HUES48 (cell line): Measurements from ENCODE around the gene FGF22.

Experiments
- H3K27ac ChIP-seq: one replicate; pipeline ENCODE4 v1.7.0; 2013; ENCODE audit warnings: low read depth, low read length, inconsistent platforms
- H3K27me3 ChIP-seq: 2 replicates; pipeline ENCODE4 v1.6.1; 2013; ENCODE audit warnings: mild to moderate bottlenecking, low read length; ENCODE audit not compliant: control insufficient read depth, insufficient read depth
- H3K36me3 ChIP-seq: 2 replicates; pipeline ENCODE4 v1.6.1; 2013; ENCODE audit warnings: low read length; ENCODE audit not compliant: control insufficient read depth, insufficient read depth
- H3K4me1 ChIP-seq: 2 replicates; pipeline ENCODE4 v1.6.1; 2013; ENCODE audit warnings: mild to moderate bottlenecking, low read length; ENCODE audit not compliant: control insufficient read depth, insufficient read depth
- H3K4me3 ChIP-seq: 2 replicates; pipeline ENCODE4 v1.5.1; 2013; ENCODE audit warnings: mild to moderate bottlenecking, low read depth, low read length
- H3K9ac ChIP-seq: 2 replicates; pipeline ENCODE4 v1.6.1; 2013; ENCODE audit warnings: mild to moderate bottlenecking, low read depth, low read length, moderate library complexity
- H3K9me3 ChIP-seq: 2 replicates; pipeline ENCODE4 v1.6.1; 2013; ENCODE audit warnings: low read length; ENCODE audit not compliant: control insufficient read depth, insufficient read depth

Gene FGF22

DNA sequence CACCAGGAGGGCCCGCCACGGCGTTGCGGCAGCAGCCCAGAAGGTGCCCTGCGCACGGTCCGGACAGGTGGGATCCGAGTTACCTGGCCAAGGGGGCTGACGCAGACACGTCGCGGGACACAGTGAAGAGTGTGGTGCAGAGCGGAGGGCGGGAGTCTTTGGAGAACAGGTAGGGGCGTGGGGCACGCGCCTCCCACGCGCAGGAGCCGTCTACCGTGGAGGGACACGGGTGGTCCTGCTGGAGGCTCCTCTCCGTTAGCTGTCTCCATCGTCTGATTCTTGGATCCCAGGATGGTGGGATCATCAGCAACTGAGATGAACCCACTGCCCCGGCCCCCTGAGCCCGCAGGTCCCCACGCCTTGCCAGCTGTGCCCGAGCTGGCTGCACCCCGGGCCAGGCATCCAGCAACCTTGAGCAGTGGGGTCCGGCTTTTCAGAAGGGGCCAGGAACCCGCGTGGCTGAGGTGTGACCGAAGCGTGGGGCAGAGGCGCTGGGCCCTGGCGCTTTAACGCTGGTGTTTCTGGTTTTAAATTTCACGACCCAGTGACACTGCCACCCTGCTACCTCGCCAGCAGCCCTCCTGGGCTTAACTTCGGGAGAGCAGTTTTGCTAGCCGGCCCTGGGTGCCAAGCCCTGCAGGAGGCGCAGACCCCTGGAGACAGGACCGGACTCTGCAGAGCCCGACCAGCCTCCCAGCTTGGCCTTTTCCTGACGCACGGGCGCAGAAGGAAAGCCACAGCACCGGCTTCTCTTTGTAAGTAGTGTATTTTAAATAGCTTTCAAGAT lies 7.3 kb downstream of the FGF22 start:
- Histone ChIP-seq H3K4me1 (no peaks in the 10 kb centered on the region), H3K27me3 (no peaks in the 10 kb centered on the region), H3K27ac (no peak overlapping the region), H3K9ac (no peak overlapping the region), H3K9me3 (no peaks in the 10 kb centered on the region), H3K36me3 (peaks cover 63% of the 10 kb centered on the region), H3K4me3 (no peak overlapping the region)

DNA sequence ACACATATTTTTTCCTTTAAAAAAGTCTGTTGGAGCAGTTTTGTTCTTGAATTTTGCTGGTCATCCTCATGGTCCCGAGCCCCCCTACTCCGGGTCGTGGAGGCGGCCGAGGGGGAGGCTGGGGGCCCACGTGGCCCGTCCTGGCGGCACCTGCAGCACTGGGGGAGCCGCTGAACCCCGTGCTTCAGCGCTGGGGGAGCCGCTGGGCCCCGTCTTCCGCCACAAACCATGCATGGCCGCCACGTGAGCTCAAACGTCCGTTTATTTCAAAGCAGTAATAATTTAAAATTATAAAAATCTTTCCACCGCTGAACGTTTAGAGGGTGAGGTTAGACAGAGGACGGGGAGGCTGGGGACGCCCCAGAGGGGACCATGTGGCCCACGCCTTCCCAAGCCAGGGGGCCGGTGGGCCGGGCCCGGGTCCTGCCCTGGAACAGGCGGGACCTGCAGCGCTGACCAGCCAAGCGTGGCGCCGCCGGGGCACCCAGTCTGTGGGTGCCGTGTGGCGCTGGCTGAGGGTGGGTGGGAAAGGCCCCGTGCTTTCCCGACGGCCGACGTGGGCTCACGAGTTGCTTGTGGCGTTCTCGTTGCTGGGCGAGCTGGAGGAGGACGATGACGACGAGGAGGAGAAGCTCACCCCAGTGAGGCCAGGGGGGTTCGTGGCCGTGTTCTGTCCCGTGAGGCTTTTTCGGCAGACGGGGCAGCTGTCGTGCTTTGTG lies 8.0 kb downstream of the FGF22 start:
- Histone ChIP-seq H3K9ac (no peak overlapping the region), H3K27me3 (no peaks in the 10 kb centered on the region), H3K4me1 (no peaks in the 10 kb centered on the region), H3K9me3 (no peaks in the 10 kb centered on the region), H3K36me3 (peaks cover 69% of the 10 kb centered on the region), H3K4me3 (no peak overlapping the region), H3K27ac (no peak overlapping the region)

DNA sequence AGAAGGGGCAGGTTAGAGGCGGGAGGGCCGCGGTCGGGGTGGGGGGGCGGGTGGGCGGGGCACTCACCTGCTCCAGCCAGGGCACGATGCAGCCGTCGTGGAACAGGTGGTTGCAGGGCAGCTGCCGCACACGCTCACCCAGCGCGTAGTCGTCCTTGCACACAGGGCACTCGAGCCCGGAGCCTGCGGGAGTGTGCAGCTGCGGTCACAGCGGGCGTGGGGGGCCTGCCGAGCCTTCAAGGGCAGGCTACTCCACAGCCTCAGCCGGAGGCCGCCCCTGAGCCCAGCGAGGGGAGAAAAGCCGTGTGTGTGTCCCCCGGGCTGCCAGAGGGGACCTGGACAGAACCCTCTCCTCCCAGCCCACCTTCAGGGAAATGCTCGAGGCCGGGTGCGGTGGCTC lies 8.6 kb downstream of the FGF22 start:
- Histone ChIP-seq H3K9me3 (no peaks in the 10 kb centered on the region), H3K27ac (no peak overlapping the region), H3K9ac (no peak overlapping the region), H3K4me3 (no peak overlapping the region), H3K27me3 (no peaks in the 10 kb centered on the region), H3K4me1 (no peaks in the 10 kb centered on the region), H3K36me3 (peaks cover 69% of the 10 kb centered on the region)

DNA sequence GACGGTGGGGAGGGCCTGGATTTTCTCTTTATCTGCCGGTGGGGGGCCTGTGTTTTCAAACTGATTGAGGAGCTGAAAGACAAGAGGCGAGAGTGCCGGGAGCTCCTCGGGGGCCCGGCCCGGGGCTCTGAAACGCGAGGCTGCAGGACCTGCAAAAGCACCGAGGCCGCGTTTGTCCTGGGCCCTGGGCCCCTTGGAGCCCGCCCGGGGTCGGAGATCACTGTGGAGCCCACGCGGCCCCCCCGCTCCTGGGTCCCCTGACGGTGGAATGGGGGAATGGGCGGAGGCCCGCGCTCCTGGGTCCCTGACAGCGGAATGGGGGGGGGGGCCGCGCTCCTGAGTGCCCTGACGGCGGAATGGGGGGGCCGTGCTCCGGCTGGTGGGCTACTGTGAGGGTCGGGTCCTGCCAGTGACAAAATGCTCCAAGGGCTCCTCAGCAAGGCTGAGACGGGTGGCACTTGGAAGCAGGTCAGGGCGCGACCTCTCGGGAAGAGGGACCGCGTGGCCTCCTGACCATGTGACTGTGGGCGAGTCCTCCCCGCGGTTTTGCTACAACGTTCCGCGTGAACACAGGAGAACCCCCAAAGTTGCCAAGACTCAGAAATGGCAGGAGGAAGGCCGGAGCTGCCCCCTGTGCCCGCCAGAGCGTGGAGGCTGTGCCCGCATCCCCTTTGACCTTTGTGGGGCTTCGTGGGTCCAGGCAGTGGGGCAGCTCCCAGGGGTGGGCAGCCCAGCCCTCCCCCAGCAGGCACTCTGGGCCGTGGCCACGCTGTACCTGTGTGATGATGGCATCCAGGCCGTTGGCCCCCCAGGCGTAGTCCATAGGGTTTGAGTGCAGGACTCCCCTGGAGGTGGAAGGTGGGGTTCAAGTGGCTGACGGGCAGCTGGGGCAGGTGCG lies 9.5 kb downstream of the FGF22 start:
- Histone ChIP-seq H3K9me3 (no peaks in the 10 kb centered on the region), H3K4me3 (no peak overlapping the region), H3K27me3 (no peaks in the 10 kb centered on the region), H3K4me1 (no peaks in the 10 kb centered on the region), H3K36me3 (peaks cover 78% of the 10 kb centered on the region), H3K27ac (no peak overlapping the region), H3K9ac (no peak overlapping the region)

DNA sequence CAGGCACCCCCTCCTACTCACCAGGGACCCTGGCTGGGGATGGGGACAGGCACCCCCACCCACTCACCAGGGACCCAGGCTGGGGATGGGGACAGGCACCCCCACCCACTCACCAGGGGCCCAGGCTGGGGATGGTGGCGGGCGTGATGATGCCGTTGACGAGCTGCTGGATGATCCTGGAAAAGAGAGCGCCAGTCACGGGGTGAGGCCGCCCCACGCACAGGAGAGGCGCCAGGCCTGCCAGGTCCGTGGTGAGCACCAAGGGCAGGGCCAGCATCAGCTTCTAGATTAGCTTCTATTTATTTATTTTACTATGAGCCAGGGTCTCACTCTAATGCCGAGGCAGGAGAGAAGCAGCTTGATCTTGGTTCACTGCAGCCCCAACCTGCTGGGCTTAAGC lies 10.4 kb downstream of the FGF22 start:
- Histone ChIP-seq H3K36me3 (peaks cover 73% of the 10 kb centered on the region), H3K27me3 (no peaks in the 10 kb centered on the region)

DNA sequence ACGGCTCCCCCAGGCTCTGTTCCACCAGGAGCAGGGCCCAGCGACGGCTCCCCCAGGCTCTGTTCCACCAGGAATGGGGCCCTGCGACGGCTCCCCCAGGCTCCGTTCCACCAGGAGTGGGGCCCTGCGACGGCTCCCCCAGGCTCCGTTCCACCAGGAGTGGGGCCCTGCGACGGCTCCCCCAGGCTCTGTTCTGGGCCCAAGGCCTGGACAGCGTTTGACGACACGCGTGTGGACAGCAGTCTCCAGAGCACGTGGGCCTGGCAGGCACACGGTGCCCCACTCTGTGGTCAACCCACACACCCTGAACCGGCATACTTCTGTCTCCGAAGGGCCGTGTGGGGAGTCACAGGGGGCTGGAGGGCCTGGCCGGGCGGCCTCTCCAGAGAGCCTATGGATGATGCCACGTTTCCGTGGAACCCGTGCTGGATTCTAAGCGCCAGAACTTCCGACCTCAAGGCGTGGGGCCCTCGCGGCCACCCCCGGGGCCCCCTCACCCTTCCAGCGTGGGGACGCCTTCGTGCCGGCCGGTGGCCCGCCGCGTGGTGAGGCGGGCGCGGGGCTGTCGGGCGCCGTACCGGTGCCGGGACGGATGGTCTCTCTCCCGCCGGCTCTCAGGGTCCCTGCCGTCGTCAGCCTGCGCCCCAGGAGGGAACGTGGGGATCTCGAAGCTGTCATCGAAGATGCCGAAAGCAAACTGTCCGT lies 11.6 kb downstream of the FGF22 start:
- no peaks in the 10 kb centered on the region for H3K4me1 ChIP-seq
- no peaks in the 10 kb centered on the region for H3K9me3 ChIP-seq
- H3K36me3 ChIP-seq: peaks cover 67% of the 10 kb centered on the region
- H3K27me3 ChIP-seq: no peaks in the 10 kb centered on the region
- H3K9ac ChIP-seq: no peak overlapping the region
- H3K4me3 ChIP-seq: no peak overlapping the region
- H3K27ac ChIP-seq: no peak overlapping the region

More for the DNA sequence above, 10.4 kb downstream of the FGF22 start:
- H3K4me1 ChIP-seq: no peaks in the 10 kb centered on the region
- no peak overlapping the region for H3K4me3 ChIP-seq
- H3K9me3 ChIP-seq: no peaks in the 10 kb centered on the region
- no peak overlapping the region for H3K27ac ChIP-seq
- H3K9ac ChIP-seq: no peak overlapping the region

DNA sequence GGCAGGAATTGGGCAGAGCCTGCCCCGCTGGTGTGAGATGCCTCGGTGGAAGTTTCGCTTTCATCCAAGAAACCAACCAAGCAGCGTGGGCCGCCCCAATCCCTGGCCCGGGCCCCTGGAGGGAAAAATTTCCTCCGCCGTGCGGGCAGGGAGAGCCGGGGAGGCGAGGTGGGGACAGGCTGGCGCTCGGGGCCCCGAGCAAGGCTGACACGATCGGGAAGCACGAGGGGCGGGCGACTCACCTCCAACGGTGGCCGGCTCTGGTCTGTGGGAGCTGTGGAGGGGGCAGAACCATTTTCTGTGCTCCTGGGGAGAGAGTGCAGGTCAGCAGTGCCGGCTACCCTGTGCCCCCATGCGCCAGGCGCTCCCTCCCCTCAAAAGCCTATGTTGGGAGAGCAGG lies 12.3 kb downstream of the FGF22 start:
- H3K36me3 ChIP-seq: peaks cover 60% of the 10 kb centered on the region
- H3K27ac ChIP-seq: no peak overlapping the region
- no peaks in the 10 kb centered on the region for H3K9me3 ChIP-seq
- no peaks in the 10 kb centered on the region for H3K27me3 ChIP-seq
- H3K4me3 ChIP-seq: no peak overlapping the region
- H3K4me1 ChIP-seq: no peaks in the 10 kb centered on the region
- no peak overlapping the region for H3K9ac ChIP-seq

DNA sequence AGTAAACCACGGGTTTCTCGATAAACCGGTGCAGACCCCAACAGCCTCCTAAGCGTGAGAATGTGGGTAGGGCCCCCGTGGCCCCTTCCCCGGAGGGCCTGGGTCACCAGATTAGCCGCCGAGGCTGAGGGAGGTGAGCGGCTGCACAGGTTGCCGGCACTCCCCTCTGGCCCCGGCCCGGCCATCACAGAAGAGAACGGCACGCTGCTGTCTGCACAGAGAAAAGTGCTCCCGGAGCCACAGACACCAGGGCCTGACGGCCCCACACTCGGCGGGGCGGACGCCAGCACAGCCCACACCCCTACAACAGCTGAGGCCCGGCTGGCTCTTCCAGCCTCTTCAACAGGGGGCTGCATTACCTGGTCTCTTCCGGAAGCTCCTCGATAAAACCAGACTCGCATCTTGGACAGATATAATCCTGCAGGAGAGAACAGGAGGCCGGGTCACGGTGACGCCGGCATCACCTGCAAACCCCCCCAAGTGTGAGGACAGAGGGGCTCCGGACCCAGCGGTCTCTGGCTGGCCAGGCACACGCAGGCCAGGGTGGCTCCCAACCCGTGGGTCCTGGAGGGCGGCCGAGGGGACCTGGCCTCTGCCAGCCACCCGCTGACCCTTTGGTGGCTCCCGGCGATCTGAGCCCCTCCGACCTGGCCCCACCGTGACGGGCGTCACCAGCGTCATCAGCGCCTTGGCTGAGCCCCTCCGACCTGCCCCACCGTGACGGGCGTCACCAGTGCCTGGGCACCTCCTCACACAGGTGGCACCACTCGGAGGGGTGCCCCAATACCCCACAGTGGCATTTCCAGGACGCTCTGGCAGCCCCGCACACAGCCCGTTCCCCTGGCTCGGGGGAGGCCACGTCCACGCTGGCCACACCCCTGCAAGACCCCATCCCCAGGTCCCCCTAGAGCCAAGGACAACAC lies 13.0 kb downstream of the FGF22 start:
- Histone ChIP-seq H3K4me1 (no peaks in the 10 kb centered on the region), H3K9me3 (no peaks in the 10 kb centered on the region), H3K4me3 (no peak overlapping the region), H3K27ac (no peak overlapping the region), H3K9ac (no peak overlapping the region), H3K36me3 (peaks cover 56% of the 10 kb centered on the region), H3K27me3 (no peaks in the 10 kb centered on the region)

DNA sequence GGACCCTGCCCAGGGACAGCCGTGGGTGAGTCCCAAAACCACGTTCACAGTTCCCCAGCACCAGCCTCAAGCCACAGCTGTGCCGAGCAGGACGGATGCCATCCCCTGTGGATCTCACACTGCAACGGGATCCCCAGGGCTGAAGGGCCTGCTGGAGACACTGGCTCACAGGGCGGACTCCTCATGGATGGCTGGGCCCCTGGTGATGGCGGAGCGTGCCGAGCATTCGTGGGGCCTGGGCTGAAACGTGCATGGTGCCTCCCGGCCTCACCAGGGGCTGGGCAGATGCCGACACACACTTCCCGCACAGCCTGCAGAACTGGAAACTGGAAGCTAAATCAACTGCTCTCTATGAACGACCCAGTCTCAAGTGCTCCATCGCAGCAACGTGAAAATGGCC lies 13.7 kb downstream of the FGF22 start:
- Histone ChIP-seq H3K27ac (no peak overlapping the region), H3K4me1 (no peaks in the 10 kb centered on the region), H3K36me3 (peaks cover 50% of the 10 kb centered on the region), H3K9me3 (no peaks in the 10 kb centered on the region), H3K9ac (no peak overlapping the region), H3K4me3 (no peak overlapping the region), H3K27me3 (no peaks in the 10 kb centered on the region)

DNA sequence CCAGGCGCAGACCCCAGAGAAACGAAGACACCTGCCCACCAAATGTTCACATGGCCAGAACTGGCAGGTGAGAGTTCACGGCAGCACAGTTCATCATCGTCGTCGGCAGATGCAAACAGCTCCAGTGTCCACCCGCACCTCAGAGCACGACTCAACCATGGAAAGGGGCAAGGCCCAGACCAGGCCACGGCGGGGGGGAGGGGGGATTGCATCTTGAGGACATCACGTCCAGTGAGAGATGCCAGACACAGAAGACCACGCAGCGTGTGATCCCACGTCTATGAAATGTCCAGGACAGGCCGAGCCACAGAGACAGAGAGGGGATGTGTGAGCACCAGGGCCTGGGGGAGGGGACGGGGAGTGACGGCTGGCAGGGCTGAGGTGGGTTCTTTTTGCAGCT lies 16.0 kb downstream of the FGF22 start:
- H3K27me3 ChIP-seq: no peaks in the 10 kb centered on the region
- no peak overlapping the region for H3K27ac ChIP-seq
- no peaks in the 10 kb centered on the region for H3K9me3 ChIP-seq
- no peak overlapping the region for H3K9ac ChIP-seq
- peaks cover 33% of the 10 kb centered on the region for H3K36me3 ChIP-seq
- H3K4me3 ChIP-seq: no peak overlapping the region
- H3K4me1 ChIP-seq: no peaks in the 10 kb centered on the region
